ENCODE results near the gene HSPA14. TPM values are rescaled to one million over a fixed set of nuclear protein-coding genes. Genes with fewer than 3 reads are reported as not detected.
A peak's percentile ranks its signal among the peaks of the same experiment; 100 is the strongest.

HSPA14 gene
- total RNA-seq, 8 experiments from 2014 or later = 9.3 to 28.7 (median 14.5) TPM

DNA sequence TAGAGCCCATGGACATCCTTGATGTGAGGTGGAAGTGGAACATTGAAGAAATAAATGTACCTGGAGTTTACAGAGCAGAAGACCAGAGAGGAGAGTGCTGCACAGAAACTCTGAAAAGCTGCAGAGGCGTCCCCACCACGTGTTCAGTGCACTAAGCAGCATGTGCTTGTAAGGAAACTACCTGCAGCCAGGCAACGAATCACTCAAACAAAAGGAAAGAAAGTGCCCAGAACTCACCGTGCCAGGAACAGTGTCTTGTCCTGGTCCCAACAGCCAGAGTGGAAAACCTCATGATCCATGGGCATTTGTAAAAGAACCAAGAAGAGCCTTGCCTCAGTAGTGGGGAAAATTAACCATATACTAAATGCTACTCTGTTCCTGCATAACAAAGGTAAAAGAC lies 72.8 kb downstream of the HSPA14 start:
- ATAC-seq (replicated peaks in 6 of 8) = no peak
- Histone ChIP-seq H3K4me3 (no peak overlapping the region), H3K4me1 (replicated peaks in 1 of 2) (no peaks in the 10 kb centered on the region), H3K27ac (no peak overlapping the region)
- in situ Hi-C loops (cut with MboI; ENCODE audit: low pct_unique_long_range_greater_than_20kb in 2 of 9, low sequenced_read_pairs in 9 of 9, unreplicated experiment in 9 of 9) = no loop called here
- WGBS, 10 experiments = 80 to 100% (median 93%) methylated on average over 1 to 4 of the region's 4 CpGs; no CpG with 5 or more reads in 1 of the 10 experiments

GRCh38 chr10:14911801-14912200 lies 73.7 kb downstream of the HSPA14 start:
- ATAC-seq (replicated peaks in 6 of 8) = peak in 1 of 8 experiments; percentile 26
- 59 to 100% (median 95%) methylated on average over 1 to 3 of the region's 3 CpGs; no CpG with 5 or more reads in 1 of the 10 experiments for WGBS, 10 experiments
- in situ Hi-C loops (cut with MboI; ENCODE audit: low pct_unique_long_range_greater_than_20kb in 2 of 9, low sequenced_read_pairs in 9 of 9, unreplicated experiment in 9 of 9) = no loop called here
- no peak overlapping the region for H3K27ac ChIP-seq
- H3K4me3 ChIP-seq = no peak overlapping the region
- H3K4me1 ChIP-seq (replicated peaks in 1 of 2) = no peaks in the 10 kb centered on the region

DNA sequence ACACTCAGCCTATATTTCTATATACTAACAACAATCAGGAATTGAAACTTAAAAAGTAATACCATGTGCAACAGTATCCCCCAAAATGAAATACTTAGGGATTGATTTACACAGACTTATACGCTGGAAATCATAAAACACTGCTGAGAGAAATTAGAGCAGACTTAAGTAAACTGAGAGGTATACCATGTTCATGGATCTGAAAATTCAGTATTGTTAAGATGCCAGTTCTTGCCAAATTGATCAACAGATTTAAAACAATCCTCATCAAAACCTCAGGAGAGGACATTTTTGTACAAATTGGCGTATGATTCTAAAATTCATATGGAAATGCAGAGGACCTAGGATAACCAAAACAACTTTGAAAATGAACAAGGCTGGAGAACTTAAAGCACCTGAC lies 78.5 kb downstream of the HSPA14 start:
- 90 to 100% (median 100%) methylated on average over 2 of the region's 2 CpGs; no CpG with 5 or more reads in 2 of the 10 experiments for WGBS, 10 experiments
- Histone ChIP-seq H3K4me3 (no peak overlapping the region), H3K27ac (no peak overlapping the region), H3K4me1 (replicated peaks in 1 of 2) (no peaks in the 10 kb centered on the region)
- in situ Hi-C loops (cut with MboI; ENCODE audit: low pct_unique_long_range_greater_than_20kb in 2 of 9, low sequenced_read_pairs in 9 of 9, unreplicated experiment in 9 of 9) = no loop called here
- ATAC-seq (replicated peaks in 6 of 8) = no peak

- WGBS, 10 experiments = 89 to 100% (median 97%) methylated on average over 1 to 3 of the region's 3 CpGs; no CpG with 5 or more reads in 1 of the 10 experiments
- H3K4me3 ChIP-seq = no peak overlapping the region
- H3K4me1 ChIP-seq (replicated peaks in 1 of 2) = no peaks in the 10 kb centered on the region
- no peak overlapping the region for H3K27ac ChIP-seq
- ATAC-seq (replicated peaks in 6 of 8) = no peak
- in situ Hi-C loops (cut with MboI; ENCODE audit: low pct_unique_long_range_greater_than_20kb in 2 of 9, low sequenced_read_pairs in 9 of 9, unreplicated experiment in 9 of 9) = no loop called here
Measured at GRCh38 chr10:14917827-14918226, 79.7 kb downstream of the HSPA14 start.

- 42 to 100% (median 86%) methylated on average over 1 to 3 of the region's 3 CpGs; no CpG with 5 or more reads in 1 of the 10 experiments for WGBS, 10 experiments
- H3K27ac ChIP-seq = no peak overlapping the region
- H3K4me1 ChIP-seq (replicated peaks in 1 of 2) = no peaks in the 10 kb centered on the region
- H3K4me3 ChIP-seq = no peak overlapping the region
- in situ Hi-C loops (cut with MboI; ENCODE audit: low pct_unique_long_range_greater_than_20kb in 2 of 9, low sequenced_read_pairs in 9 of 9, unreplicated experiment in 9 of 9) = no loop called here
- no peak for ATAC-seq (replicated peaks in 6 of 8)
Measured at GRCh38 chr10:14918964-14919363, 80.9 kb downstream of the HSPA14 start.

Other genes with a start within 250 kb of the HSPA14 start
- 10 to 100 TPM in 7 of 8 experiments, 1 to 10 TPM in 1; 2.0 to 60.4 (median 25.4) TPM for gene FAM107B, start 63.4 kb upstream of the HSPA14 start, total RNA-seq
- 1 to 10 TPM in 5 of 8 experiments, under 1 TPM in 3; 0.81 to 3.6 (median 1.1) TPM for gene CDNF, start 269 bp upstream of the HSPA14 start, total RNA-seq
- gene MSANTD7, start within 50 bp of the HSPA14 start, total RNA-seq = 10 to 100 TPM; 17.4 to 26.4 (median 19.4) TPM
- gene SUV39H2, start 40.6 kb downstream of the HSPA14 start, total RNA-seq = 10 to 100 TPM in 7 of 8 experiments, 1 to 10 TPM in 1; 6.5 to 37.4 (median 18.6) TPM
- gene DCLRE1C, start 115.8 kb downstream of the HSPA14 start, total RNA-seq = 10 to 100 TPM in 4 of 8 experiments, 1 to 10 TPM in 4; 7.3 to 20.8 (median 11.2) TPM
- 1 to 10 TPM in 6 of 8 experiments, not detected in 2; 1.3 to 3.3 (median 2.1) TPM for gene MEIG1, start 121.1 kb downstream of the HSPA14 start, total RNA-seq
- 1 to 10 TPM in 1 of 8 experiments, under 1 TPM in 2, not detected in 5; 0.24 to 1.2 (median 0.63) TPM for gene OLAH, start 205.6 kb downstream of the HSPA14 start, total RNA-seq

All from motor neuron (in vitro differentiated cells).